Prostate gland (tissue), 2 donors: Measurements from ENCODE around the gene PCLO.

Source experiments
- CTCF ChIP-seq, 4 experiments: fragments of 200-600 bp in 2 of 4; fragments of 450-650 bp in 2 of 4; sonication (generic) in 2 of 4; IDR thresholded peaks; 1 replicate in 3 of 4; 2 replicates in 1 of 4; pipeline ENCODE4 v1.5.1; 2016 to 2019; ENCODE audit warnings: antibody characterized with exemption in 4 of 4, mild to moderate bottlenecking in 2 of 4, moderate library complexity in 2 of 4
- POLR2A ChIP-seq: fragments of 450-650 bp; IDR thresholded peaks from one replicate; pipeline ENCODE4 v1.6.1; 2016; ENCODE audit warnings: antibody characterized with exemption, mild to moderate bottlenecking
- POLR2AphosphoS5 ChIP-seq: sonication (generic); formaldehyde crosslinking; IDR thresholded peaks from one replicate; pipeline ENCODE4 v1.6.1; 2017; ENCODE audit warnings: antibody characterized with exemption

GRCh38 chr7:82745117-82745516, 417.6 kb downstream of the PCLO start:
- TF ChIP-seq POLR2A, result no peak
- no peak for TF ChIP-seq CTCF (IDR thresholded peaks at IDR 0.05)
- TF ChIP-seq POLR2AphosphoS5, result no peak
